B cell (primary cell): ENCODE measurements around the gene PABPC4L. TPM values are rescaled to one million over a fixed set of nuclear protein-coding genes. Genes with fewer than 3 reads are reported as not detected.

Experiments used
- ATAC-seq: fragments of 200-7000 bp; cut with Tn5 transposase; one replicate; pipeline ENCODE4 v1.10.0; 2021; ENCODE audit warnings: low read depth, mild to moderate bottlenecking, moderate number of reproducible peaks, moderate library complexity
- CTCF ChIA-PET: fragments of 350-600 bp; sonication (Branson Sonifier 250); formaldehyde crosslinking; loops from one replicate; lab custom pipeline; 2021; ENCODE audit warnings: antibody characterized with exemption, inconsistent platforms; lab: Charles Lee
- POLR2A ChIA-PET: fragments of 350-600 bp; sonication (Branson Sonifier 250); formaldehyde crosslinking; loops from one replicate; lab custom pipeline; 2021; ENCODE audit warnings: antibody characterized with exemption; lab: Charles Lee
- DNase-seq: peaks from one replicate; pipeline ENCODE4 v3.0.0; 2013
- H2AFZ ChIP-seq: 2 replicates; pipeline ENCODE4 v1.6.1; 2012; ENCODE audit warnings: mild to moderate bottlenecking, low read depth, low read length; ENCODE audit not compliant: insufficient read depth, poor library complexity, severe bottlenecking
- H3K27ac ChIP-seq, 2 donors: 1 replicate in 1 of 2; 2 replicates in 1 of 2; pipeline ENCODE4 v1.5.1; 2012 to 2013; ENCODE audit warnings: low read length in 2 of 2, mild to moderate bottlenecking in 2 of 2, moderate library complexity in 1 of 2
- H3K27me3 ChIP-seq, 4 experiments: fragments of 200-600 bp in 1 of 4; sonication (generic) in 1 of 4; replicated peaks in 1 of 4; 1 replicate in 2 of 4; 2 replicates in 2 of 4; pipeline versions ENCODE4 v1.6.1 to v1.7.0; 2013 to 2016; ENCODE audit warnings: low read length in 3 of 4, mild to moderate bottlenecking in 2 of 4, mixed read lengths in 1 of 4, moderate library complexity in 1 of 4; ENCODE audit not compliant: insufficient read depth in 4 of 4, control insufficient read depth in 3 of 4; ENCODE audit errors: control extremely low read depth in 1 of 4
- H3K36me3 ChIP-seq, 2 experiments: replicated peaks in 1 of 2; 1 replicate in 1 of 2; 2 replicates in 1 of 2; pipeline versions ENCODE4 v1.6.1 to v1.7.1; 2013; ENCODE audit warnings: low read length in 1 of 2; ENCODE audit not compliant: insufficient read depth in 2 of 2, control insufficient read depth in 1 of 2; ENCODE audit errors: control extremely low read depth in 1 of 2, extremely low read depth in 1 of 2
- H3K4me1 ChIP-seq, 2 donors: fragments of 200-600 bp in 1 of 2; sonication (generic) in 1 of 2; 1 replicate in 1 of 2; 2 replicates in 1 of 2; pipeline versions ENCODE4 v1.5.1 to v1.6.1; 2013 to 2017; ENCODE audit warnings: low read length in 2 of 2; ENCODE audit not compliant: control insufficient read depth in 2 of 2, insufficient read depth in 2 of 2
- H3K4me2 ChIP-seq: replicated peaks from 2 replicates; pipeline ENCODE3; 2012; ENCODE audit warnings: mild to moderate bottlenecking, low read depth, low read length; ENCODE audit not compliant: poor library complexity, severe bottlenecking
- H3K4me3 ChIP-seq, 5 experiments: fragments of 200-600 bp in 1 of 5; sonication (generic) in 1 of 5; 1 replicate in 3 of 5; 2 replicates in 2 of 5; pipeline versions ENCODE4 v1.5.1 to v1.7.0; 2011 to 2016; ENCODE audit warnings: low read length in 4 of 5, mild to moderate bottlenecking in 4 of 5, low read depth in 2 of 5, control low read depth in 1 of 5, moderate library complexity in 1 of 5; ENCODE audit not compliant: insufficient read depth in 1 of 5; ENCODE audit errors: control extremely low read depth in 1 of 5, extremely low read depth in 1 of 5
- H3K79me2 ChIP-seq: fragments of 200-600 bp; sonication (generic); one replicate; pipeline ENCODE4 v1.6.0; 2016; ENCODE audit warnings: low read length; ENCODE audit not compliant: control insufficient read depth, insufficient read depth
- H3K9ac ChIP-seq: fragments of 200-600 bp; sonication (generic); 2 replicates; pipeline ENCODE4 v1.6.1; 2017; ENCODE audit warnings: mild to moderate bottlenecking, low read length, moderate library complexity
- H3K9me3 ChIP-seq, 3 donors: one replicate each; pipeline versions ENCODE4 v1.6.1 to v1.7.1; 2013; ENCODE audit warnings: low read length in 2 of 3; ENCODE audit not compliant: control insufficient read depth in 2 of 3, insufficient read depth in 1 of 3; ENCODE audit errors: control extremely low read depth in 1 of 3
- H4K20me1 ChIP-seq: 2 replicates; pipeline ENCODE4 v1.6.0; 2012; ENCODE audit warnings: mild to moderate bottlenecking, low read length; ENCODE audit not compliant: insufficient read depth, control insufficient read depth, poor library complexity, severe bottlenecking
- H3K27ac Mint-ChIP-seq: one replicate; pipeline ENCODE4 v1.8.0; 2021; ENCODE audit warnings: mixed read lengths
- H3K27me3 Mint-ChIP-seq: one replicate; pipeline ENCODE4 v1.8.0; 2021; ENCODE audit warnings: mixed read lengths
- H3K4me1 Mint-ChIP-seq: one replicate; pipeline ENCODE4 v1.8.0; 2021; ENCODE audit warnings: mixed read lengths
- H3K4me3 Mint-ChIP-seq: one replicate; pipeline ENCODE4 v1.8.0; 2021; ENCODE audit warnings: mixed read lengths
- H3K9me3 Mint-ChIP-seq: one replicate; pipeline ENCODE4 v1.8.0; 2022; ENCODE audit warnings: mixed read lengths; ENCODE audit not compliant: insufficient read depth
- EZH2 ChIP-seq: IDR thresholded peaks from 2 replicates; pipeline ENCODE4 v1.6.1; 2012; ENCODE audit warnings: borderline replicate concordance, low read depth, mild to moderate bottlenecking, moderate library complexity, low read length; ENCODE audit not compliant: insufficient read depth, poor library complexity, severe bottlenecking
- WGBS: methylation state at CpG from one replicate; pipeline ENCODE4 v1.1.5; 2013; ENCODE audit warnings: missing lambda C conversion rate; ENCODE audit not compliant: insufficient coverage; 5-methylcytosine and 5-hydroxymethylcytosine counted together
- intact Hi-C: fragments of 100-400 bp; cut with micrococcal nuclease; formaldehyde crosslinking; loops from one replicate; pipeline ENCODE4 v1.10.0; 2022
- polyA plus RNA-seq: library from polyadenylated mRNA; depleted of rRNA; stranded (reverse); fragments of >200 nt; gene quantifications from 2 replicates; pipeline ENCODE4 v1.2.3, GENCODE V29; 2012
- total RNA-seq, 2 donors: library from RNA; stranded (reverse); fragments of 120-200 nt in 1 of 2; gene quantifications; 1 replicate in 1 of 2; 2 replicates in 1 of 2; pipeline versions ENCODE4 v1.2.3 to v1.2.4, GENCODE V29; 2013 to 2022
- TF ChIP-seq, protein P1 (sequence below): fragments of 200-600 bp; IDR thresholded peaks from one replicate; pipeline ENCODE4 v1.8.0; 2022; ENCODE audit warnings: antibody characterized with exemption, mild to moderate bottlenecking

PABPC4L gene
- total and polyA plus RNA-seq, 2 donors (not counting 1 experiment from before 2014, with no cell fraction given), result not detected

DNA sequence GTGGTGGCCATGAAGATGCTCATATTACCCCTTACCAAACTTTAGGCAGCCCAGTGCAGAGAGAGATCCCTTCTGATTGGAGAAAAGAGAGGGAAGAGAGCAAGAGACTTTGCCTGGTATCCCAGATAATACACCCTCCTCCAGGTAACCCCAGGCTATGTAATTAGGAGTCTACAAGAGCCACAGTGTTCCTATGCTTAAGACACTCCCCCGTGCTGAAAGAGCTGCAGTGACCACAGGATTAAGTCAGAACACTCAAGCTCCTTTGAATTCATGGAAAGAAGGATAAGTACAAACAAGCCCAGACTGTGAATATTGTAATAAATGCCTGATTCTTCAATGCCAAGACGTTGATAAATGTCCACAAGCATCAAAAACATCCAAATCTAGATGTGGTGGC is 41.4 kb downstream of the PABPC4L start:
- no peak for ATAC-seq
- H3K27ac Mint-ChIP-seq, result no peak overlapping the region
- no peak overlapping the region for H3K4me2 ChIP-seq
- peaks cover 4% of the 10 kb centered on the region for H3K9me3 Mint-ChIP-seq
- H3K4me3 ChIP-seq, result no peak overlapping the region
- WGBS, result no CpG with 5 or more reads among the region's 2 CpGs
- no peak overlapping the region for H3K4me3 Mint-ChIP-seq
- H3K27me3 ChIP-seq, result no peaks in the 10 kb centered on the region
- H3K9me3 ChIP-seq, result peaks cover 0 to 5% (median 3%) of the 10 kb centered on the region in 3 donors
- no peaks in the 10 kb centered on the region for H3K27me3 Mint-ChIP-seq
- no peak for DNase-seq
- no peak overlapping the region for H2AFZ ChIP-seq
- no peaks in the 10 kb centered on the region for H3K4me1 Mint-ChIP-seq
- no peak overlapping the region for H3K9ac ChIP-seq
- H3K27ac ChIP-seq, result no peak overlapping the region
- H3K4me1 ChIP-seq, result no peaks in the 10 kb centered on the region
- ChIA-PET POLR2A (no interaction called here), CTCF (no interaction called here)
- H4K20me1 ChIP-seq, result no peaks in the 10 kb centered on the region
- no peak for TF ChIP-seq EZH2
- TF ChIP-seq, protein P1, sequence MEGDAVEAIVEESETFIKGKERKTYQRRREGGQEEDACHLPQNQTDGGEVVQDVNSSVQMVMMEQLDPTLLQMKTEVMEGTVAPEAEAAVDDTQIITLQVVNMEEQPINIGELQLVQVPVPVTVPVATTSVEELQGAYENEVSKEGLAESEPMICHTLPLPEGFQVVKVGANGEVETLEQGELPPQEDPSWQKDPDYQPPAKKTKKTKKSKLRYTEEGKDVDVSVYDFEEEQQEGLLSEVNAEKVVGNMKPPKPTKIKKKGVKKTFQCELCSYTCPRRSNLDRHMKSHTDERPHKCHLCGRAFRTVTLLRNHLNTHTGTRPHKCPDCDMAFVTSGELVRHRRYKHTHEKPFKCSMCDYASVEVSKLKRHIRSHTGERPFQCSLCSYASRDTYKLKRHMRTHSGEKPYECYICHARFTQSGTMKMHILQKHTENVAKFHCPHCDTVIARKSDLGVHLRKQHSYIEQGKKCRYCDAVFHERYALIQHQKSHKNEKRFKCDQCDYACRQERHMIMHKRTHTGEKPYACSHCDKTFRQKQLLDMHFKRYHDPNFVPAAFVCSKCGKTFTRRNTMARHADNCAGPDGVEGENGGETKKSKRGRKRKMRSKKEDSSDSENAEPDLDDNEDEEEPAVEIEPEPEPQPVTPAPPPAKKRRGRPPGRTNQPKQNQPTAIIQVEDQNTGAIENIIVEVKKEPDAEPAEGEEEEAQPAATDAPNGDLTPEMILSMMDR, result no peak
- intact Hi-C loops, result no loop called here
- no peaks in the 10 kb centered on the region for H3K36me3 ChIP-seq
- no peaks in the 10 kb centered on the region for H3K79me2 ChIP-seq

DNA sequence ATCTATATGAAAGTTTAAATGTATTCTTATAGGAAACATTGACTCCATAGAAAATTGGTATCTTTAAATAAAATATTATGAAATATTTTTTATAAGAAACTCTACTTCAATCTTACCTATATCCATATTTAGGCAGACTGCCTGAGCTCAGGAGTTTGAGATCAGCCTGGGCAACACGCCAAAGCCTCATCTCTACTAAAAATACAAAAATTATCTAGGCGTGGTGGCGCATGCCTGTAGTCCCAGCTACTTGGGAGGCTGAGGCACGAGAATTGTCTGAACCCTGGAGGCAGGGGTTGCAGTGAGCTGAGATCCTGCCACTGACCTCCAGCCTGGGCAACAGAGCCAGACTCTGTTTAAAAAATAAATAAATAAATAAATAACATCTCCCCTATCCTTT is 47.5 kb downstream of the PABPC4L start:
- H3K4me2 ChIP-seq, result no peak overlapping the region
- H4K20me1 ChIP-seq, result no peaks in the 10 kb centered on the region
- no peak overlapping the region for H3K27ac ChIP-seq
- no peaks in the 10 kb centered on the region for H3K9me3 ChIP-seq
- no peak for DNase-seq
- ChIA-PET CTCF (no interaction called here), POLR2A (no interaction called here)
- no peak for TF ChIP-seq EZH2
- TF ChIP-seq, protein P1, result no peak
- no peaks in the 10 kb centered on the region for H3K9me3 Mint-ChIP-seq
- no peak overlapping the region for H3K4me3 ChIP-seq
- intact Hi-C loops, result no loop called here
- no CpG with 5 or more reads among the region's 4 CpGs for WGBS
- no peak for ATAC-seq
- no peaks in the 10 kb centered on the region for H3K4me1 Mint-ChIP-seq
- no peaks in the 10 kb centered on the region for H3K79me2 ChIP-seq
- no peak overlapping the region for H3K4me3 Mint-ChIP-seq
- no peak overlapping the region for H3K27ac Mint-ChIP-seq
- H3K27me3 Mint-ChIP-seq, result no peaks in the 10 kb centered on the region
- no peaks in the 10 kb centered on the region for H3K36me3 ChIP-seq
- H3K9ac ChIP-seq, result no peak overlapping the region
- no peaks in the 10 kb centered on the region for H3K4me1 ChIP-seq
- H3K27me3 ChIP-seq, result no peaks in the 10 kb centered on the region
- H2AFZ ChIP-seq, result no peak overlapping the region
